Bronchial epithelial cell (primary cell): Measurements from ENCODE around the gene OR2C3. TPM values are rescaled to one million over a fixed set of nuclear protein-coding genes. Genes with fewer than 3 reads are reported as not detected.

Experiments
- DNase-seq: peaks from one replicate; pipeline ENCODE4 v3.0.0-alpha.2; 2010; ENCODE audit warnings: low read depth
- FAIRE-seq: peaks from 2 replicates; lab custom pipeline; 2011; peaks lifted over from hg19 to GRCh38; lab: Jason Lieb, UNC
- H3K27me3 ChIP-seq: 2 replicates; pipeline ENCODE4 v1.5.1; 2011; ENCODE audit warnings: low read length; ENCODE audit not compliant: control insufficient read depth, insufficient read depth
- H3K36me3 ChIP-seq: 2 replicates; pipeline ENCODE4 v1.5.1; 2011; ENCODE audit warnings: low read length; ENCODE audit not compliant: control insufficient read depth, insufficient read depth
- H3K4me3 ChIP-seq: 2 replicates; pipeline ENCODE4 v1.5.1; 2011; ENCODE audit warnings: mild to moderate bottlenecking, low read depth, low read length, control low read depth
- total RNA-seq: library from RNA; depleted of rRNA; stranded (reverse); fragments of >200 nt; gene quantifications from 2 replicates; pipeline ENCODE4 v1.2.1, GENCODE V29; 2014
- TF ChIP-seq, protein P1 (sequence below): IDR thresholded peaks from 2 replicates; pipeline ENCODE4 v1.5.1; 2011; ENCODE audit warnings: mild to moderate bottlenecking, moderate library complexity, low read length, control low read depth, inconsistent platforms; ENCODE audit not compliant: insufficient read depth, severe bottlenecking

The OR2C3 gene
- total RNA-seq, 1 donor from 2014 or later, result not detected

DNA sequence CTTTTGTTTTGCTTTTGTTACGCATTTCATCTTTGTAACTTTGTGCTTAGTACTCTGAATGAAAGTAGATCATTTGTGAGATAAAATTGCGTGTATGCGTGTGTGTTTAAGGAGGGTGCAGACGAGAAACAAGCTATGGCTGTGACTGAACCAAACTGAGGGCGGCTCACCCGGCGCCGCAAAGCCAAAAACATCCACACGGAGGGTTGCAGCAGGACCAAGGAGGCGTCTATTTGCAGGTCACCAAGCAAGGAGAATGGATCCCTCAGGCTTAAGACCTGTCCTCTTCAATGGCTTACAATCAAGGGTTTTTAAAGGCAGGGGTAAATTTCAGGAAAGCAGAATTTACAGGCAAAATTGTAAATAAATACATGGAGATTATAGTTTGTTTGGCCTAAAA is 25.5 kb upstream of the OR2C3 start:
- FAIRE-seq (no peak), DNase-seq (no peak)
- TF ChIP-seq, protein P1, sequence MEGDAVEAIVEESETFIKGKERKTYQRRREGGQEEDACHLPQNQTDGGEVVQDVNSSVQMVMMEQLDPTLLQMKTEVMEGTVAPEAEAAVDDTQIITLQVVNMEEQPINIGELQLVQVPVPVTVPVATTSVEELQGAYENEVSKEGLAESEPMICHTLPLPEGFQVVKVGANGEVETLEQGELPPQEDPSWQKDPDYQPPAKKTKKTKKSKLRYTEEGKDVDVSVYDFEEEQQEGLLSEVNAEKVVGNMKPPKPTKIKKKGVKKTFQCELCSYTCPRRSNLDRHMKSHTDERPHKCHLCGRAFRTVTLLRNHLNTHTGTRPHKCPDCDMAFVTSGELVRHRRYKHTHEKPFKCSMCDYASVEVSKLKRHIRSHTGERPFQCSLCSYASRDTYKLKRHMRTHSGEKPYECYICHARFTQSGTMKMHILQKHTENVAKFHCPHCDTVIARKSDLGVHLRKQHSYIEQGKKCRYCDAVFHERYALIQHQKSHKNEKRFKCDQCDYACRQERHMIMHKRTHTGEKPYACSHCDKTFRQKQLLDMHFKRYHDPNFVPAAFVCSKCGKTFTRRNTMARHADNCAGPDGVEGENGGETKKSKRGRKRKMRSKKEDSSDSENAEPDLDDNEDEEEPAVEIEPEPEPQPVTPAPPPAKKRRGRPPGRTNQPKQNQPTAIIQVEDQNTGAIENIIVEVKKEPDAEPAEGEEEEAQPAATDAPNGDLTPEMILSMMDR, result no peak
- H3K36me3 ChIP-seq, result no peaks in the 10 kb centered on the region
- no peak overlapping the region for H3K4me3 ChIP-seq
- H3K27me3 ChIP-seq, result no peaks in the 10 kb centered on the region

DNA sequence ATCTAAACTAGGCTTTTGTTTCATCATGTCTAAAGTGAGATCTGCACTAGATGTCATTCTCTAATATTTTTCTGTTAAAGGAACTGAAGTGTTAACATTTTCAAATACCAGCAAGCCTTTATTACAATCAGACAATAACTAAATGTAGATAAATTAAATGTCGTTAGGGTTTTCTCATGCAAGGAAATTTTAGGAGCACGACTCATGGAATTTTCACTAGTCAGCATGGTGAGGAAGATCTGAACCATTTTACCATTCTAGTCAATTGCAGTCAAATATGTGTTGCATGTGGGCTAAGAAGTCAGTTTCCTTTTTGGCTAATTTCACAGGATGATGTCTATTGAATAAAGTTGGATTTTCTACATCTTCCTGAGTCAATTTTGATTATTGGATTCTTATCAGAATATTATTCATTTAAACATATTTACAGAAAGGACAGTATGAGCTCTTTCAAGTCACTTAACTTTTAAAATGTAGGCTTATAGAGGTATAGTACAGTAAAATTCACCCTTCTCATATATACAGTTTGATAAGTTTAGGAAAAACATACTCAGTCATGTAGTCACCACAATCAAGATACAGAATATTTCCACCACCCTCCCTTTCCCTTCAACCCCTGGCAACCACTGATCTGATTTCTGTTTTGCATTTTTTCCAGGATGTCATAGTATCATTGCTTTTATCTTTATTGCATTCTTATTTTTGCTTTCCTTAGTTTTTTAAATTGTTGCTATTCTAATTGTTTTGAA is 21.9 kb upstream of the OR2C3 start:
- Histone ChIP-seq H3K27me3 (no peaks in the 10 kb centered on the region), H3K4me3 (no peak overlapping the region), H3K36me3 (no peaks in the 10 kb centered on the region)
- TF ChIP-seq, protein P1, result no peak
- FAIRE-seq (no peak), DNase-seq (no peak)

DNA sequence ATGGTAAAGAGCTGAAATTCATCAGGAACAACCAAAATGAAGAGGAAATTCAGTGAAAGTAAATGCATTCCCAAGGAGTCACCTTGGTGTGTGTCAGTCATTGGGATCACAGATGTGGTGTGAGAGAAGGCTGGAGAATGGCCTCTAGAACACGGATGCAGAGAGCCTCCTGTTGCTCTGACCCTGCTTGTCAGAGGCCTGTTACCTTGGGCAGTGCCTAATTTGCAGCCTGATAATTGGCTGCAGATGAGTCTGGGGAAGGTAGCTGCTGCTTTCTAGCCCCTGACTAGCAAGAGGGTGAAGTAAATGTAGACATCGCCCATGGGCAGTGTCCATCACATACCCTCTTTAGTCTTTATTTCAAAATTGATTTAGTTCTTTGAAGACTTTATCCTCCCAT is 16.0 kb upstream of the OR2C3 start:
- DNase-seq (no peak), FAIRE-seq (no peak)
- TF ChIP-seq, protein P1, result no peak
- Histone ChIP-seq H3K4me3 (no peak overlapping the region), H3K27me3 (no peaks in the 10 kb centered on the region), H3K36me3 (no peaks in the 10 kb centered on the region)

DNA sequence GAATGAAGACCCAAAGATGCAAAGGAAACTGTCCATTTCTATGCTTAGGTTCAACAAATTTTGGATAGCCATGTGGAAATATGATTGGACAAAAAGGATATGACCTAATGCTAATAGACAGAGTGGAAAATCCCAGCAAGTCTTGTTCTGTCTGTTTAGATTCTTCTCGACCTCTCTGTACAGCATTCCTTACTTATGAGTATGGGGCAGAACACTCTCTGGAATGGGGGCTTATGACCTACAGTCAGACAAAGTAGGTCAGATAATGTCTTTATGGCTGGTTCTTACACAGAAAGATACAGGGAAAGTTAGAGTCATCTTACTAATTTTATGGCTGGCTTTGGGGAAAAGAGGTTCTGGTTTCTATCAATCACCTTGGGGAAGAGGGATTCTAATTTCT is 15.5 kb upstream of the OR2C3 start:
- DNase-seq (no peak), FAIRE-seq (no peak)
- H3K27me3 ChIP-seq, result no peaks in the 10 kb centered on the region
- H3K4me3 ChIP-seq, result no peak overlapping the region
- no peaks in the 10 kb centered on the region for H3K36me3 ChIP-seq
- TF ChIP-seq, protein P1, result no peak

DNA sequence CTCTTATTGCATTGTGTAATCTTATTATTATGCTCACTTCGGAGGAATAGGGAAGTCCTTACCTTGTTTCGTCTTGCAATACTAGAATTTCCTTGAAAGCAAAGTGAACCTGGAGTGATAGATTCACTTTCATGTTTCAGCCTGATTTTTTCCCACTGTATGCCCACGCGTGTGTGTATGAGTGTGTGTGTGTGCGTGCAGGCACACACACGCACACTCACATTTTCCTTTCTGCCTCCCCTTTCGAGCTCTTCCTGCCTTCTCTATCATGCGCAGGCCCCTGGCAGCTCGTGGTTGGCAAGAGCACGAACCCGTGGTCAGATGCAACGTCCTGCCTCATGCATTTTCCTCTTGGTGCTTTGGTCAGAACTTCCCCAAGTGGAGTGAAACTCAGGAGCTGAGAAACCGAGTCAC is 12.5 kb upstream of the OR2C3 start, which contains the start of gene GCSAML:
Gene GCSAML (plus strand): TSS at position 366 of the 414 bp plus-strand sequence. CDS start 58 bp downstream, outside the sequence.
- H3K27me3 ChIP-seq, result no peaks in the 10 kb centered on the region
- no peaks in the 10 kb centered on the region for H3K36me3 ChIP-seq
- TF ChIP-seq, protein P1, result no peak
- DNase-seq, result no peak
- no peak within 1 kb of the TSS for H3K4me3 ChIP-seq
- FAIRE-seq, result no peak
